Testis (tissue), 2 donors: ENCODE measurements around the gene RHOU.

ENCODE experiments used
- POLR2A ChIP-seq: fragments of 450-650 bp; IDR thresholded peaks from one replicate; pipeline ENCODE4 v1.6.1; 2017; ENCODE audit warnings: antibody characterized with exemption, mild to moderate bottlenecking, moderate library complexity
- TF ChIP-seq, protein P1 (sequence below), 3 experiments: fragments of 450-650 bp in 2 of 3; fragments of 200-600 bp in 1 of 3; sonication (generic) in 1 of 3; IDR thresholded peaks; one replicate each; pipeline ENCODE4 v1.5.1; 2016 to 2019; ENCODE audit warnings: antibody characterized with exemption in 3 of 3, mild to moderate bottlenecking in 2 of 3, moderate library complexity in 1 of 3

DNA sequence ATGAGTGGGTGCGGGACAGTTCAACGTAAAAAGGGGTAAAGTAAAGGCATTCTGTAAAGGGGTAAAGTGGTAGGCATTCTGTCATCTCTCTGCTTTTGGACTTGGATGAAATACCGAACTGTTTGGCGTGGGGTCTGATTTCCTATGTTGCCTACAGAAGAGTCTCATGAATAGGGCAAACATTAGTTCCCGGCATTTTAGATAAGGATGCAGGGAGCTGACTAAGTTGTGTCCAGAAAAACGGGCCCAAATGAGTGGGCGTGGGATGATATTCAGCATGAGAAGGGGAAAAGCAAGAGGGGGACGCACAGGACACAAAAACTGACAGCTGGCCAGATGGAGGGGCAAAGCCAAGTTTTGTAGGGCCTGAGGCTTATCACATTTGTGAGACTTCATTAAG is 2.9 kb upstream of the RHOU start:
- TF ChIP-seq, protein P1, sequence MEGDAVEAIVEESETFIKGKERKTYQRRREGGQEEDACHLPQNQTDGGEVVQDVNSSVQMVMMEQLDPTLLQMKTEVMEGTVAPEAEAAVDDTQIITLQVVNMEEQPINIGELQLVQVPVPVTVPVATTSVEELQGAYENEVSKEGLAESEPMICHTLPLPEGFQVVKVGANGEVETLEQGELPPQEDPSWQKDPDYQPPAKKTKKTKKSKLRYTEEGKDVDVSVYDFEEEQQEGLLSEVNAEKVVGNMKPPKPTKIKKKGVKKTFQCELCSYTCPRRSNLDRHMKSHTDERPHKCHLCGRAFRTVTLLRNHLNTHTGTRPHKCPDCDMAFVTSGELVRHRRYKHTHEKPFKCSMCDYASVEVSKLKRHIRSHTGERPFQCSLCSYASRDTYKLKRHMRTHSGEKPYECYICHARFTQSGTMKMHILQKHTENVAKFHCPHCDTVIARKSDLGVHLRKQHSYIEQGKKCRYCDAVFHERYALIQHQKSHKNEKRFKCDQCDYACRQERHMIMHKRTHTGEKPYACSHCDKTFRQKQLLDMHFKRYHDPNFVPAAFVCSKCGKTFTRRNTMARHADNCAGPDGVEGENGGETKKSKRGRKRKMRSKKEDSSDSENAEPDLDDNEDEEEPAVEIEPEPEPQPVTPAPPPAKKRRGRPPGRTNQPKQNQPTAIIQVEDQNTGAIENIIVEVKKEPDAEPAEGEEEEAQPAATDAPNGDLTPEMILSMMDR (IDR thresholded peaks at IDR 0.05), result no peak
- no peak for TF ChIP-seq POLR2A
